Measurements from ENCODE around the gene LOC101059915.

DNA sequence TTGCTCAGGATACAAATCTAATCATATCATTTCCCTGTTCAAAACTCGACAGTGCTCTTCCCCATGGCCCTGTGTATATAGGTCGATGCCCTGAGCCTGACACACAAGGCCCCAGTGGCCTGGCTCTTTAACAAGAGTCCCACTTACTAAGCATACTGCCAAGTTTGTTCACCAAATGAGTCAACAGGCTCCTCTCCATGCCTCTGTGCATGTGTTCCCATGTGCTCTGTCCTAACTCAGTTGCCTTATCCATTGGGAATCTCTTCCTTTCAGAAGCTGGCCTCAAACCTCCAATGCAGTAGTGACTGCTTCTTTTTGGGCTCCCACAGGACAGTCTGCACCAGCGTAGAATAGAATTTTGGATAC is 30.1 kb upstream of the LOC101059915 start:
- TF ChIP-seq, protein P1, sequence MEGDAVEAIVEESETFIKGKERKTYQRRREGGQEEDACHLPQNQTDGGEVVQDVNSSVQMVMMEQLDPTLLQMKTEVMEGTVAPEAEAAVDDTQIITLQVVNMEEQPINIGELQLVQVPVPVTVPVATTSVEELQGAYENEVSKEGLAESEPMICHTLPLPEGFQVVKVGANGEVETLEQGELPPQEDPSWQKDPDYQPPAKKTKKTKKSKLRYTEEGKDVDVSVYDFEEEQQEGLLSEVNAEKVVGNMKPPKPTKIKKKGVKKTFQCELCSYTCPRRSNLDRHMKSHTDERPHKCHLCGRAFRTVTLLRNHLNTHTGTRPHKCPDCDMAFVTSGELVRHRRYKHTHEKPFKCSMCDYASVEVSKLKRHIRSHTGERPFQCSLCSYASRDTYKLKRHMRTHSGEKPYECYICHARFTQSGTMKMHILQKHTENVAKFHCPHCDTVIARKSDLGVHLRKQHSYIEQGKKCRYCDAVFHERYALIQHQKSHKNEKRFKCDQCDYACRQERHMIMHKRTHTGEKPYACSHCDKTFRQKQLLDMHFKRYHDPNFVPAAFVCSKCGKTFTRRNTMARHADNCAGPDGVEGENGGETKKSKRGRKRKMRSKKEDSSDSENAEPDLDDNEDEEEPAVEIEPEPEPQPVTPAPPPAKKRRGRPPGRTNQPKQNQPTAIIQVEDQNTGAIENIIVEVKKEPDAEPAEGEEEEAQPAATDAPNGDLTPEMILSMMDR (IDR thresholded peaks at IDR 0.05; ENCODE audit: insufficient read depth, low read length, poor library complexity, severe bottlenecking), result no peak
- no peak for TF ChIP-seq EZH2phosphoT487 (conservative IDR thresholded peaks at IDR 0.05; ENCODE audit: low read length)

Measured in SU-DHL-6 (cell line).